GM23338 (cell line): Measurements from ENCODE around the gene PDIA4. TPM values are rescaled to one million over a fixed set of nuclear protein-coding genes. Genes with fewer than 3 reads are reported as not detected.

Source experiments
- ATAC-seq: fragments of 200-7000 bp; cut with Tn5 transposase; 3 replicates; pipeline ENCODE4 v1.9.1; 2020
- DNase-seq: peaks from one replicate; pipeline ENCODE4 v3.0.0-alpha.2; 2015; ENCODE audit warnings: low spot score
- H2AFZ ChIP-seq: fragments of 200-600 bp; sonication (generic); 2 replicates; pipeline ENCODE4 v1.8.0; 2016; ENCODE audit warnings: antibody characterized with exemption, mild to moderate bottlenecking, moderate library complexity
- H3F3A ChIP-seq: fragments of 200-600 bp; sonication (generic); replicated peaks from 2 replicates; pipeline ENCODE4 v1.8.0; 2017; ENCODE audit warnings: antibody characterized with exemption, mixed run types, low read depth
- H3K27ac ChIP-seq: fragments of 200-600 bp; sonication (generic); 2 replicates; pipeline ENCODE4 v1.6.1; 2016; ENCODE audit warnings: low read depth
- H3K27me3 ChIP-seq: fragments of 200-600 bp; sonication (generic); 2 replicates; pipeline ENCODE4 v1.8.0; 2016; ENCODE audit warnings: mild to moderate bottlenecking, mixed run types, moderate library complexity; ENCODE audit not compliant: insufficient read depth
- H3K36me3 ChIP-seq: fragments of 200-600 bp; sonication (generic); 2 replicates; pipeline ENCODE4 v1.8.0; 2016; ENCODE audit warnings: mild to moderate bottlenecking; ENCODE audit not compliant: insufficient read depth
- H3K4me1 ChIP-seq: fragments of 200-600 bp; sonication (generic); 2 replicates; pipeline ENCODE4 v1.8.0; 2016; ENCODE audit warnings: mild to moderate bottlenecking, moderate library complexity; ENCODE audit not compliant: insufficient read depth
- H3K4me2 ChIP-seq: fragments of 200-600 bp; sonication (generic); 2 replicates; pipeline ENCODE4 v1.7.1; 2017; ENCODE audit warnings: mixed run types
- H3K4me3 ChIP-seq: fragments of 200-600 bp; sonication (generic); 2 replicates; pipeline ENCODE4 v1.6.1; 2016; ENCODE audit warnings: mixed run types
- H3K79me2 ChIP-seq: fragments of 200-600 bp; sonication (generic); replicated peaks from 2 replicates; pipeline ENCODE4 v1.8.0; 2017; ENCODE audit warnings: mild to moderate bottlenecking; ENCODE audit not compliant: insufficient read depth
- H3K9me2 ChIP-seq: fragments of 200-600 bp; sonication (generic); 2 replicates; pipeline ENCODE4 v1.8.0; 2017; ENCODE audit not compliant: insufficient read depth
- H4K20me1 ChIP-seq: fragments of 200-600 bp; sonication (generic); replicated peaks from 2 replicates; pipeline ENCODE4 v1.8.0; 2017; ENCODE audit warnings: mild to moderate bottlenecking; ENCODE audit not compliant: insufficient read depth
- H3K27ac Mint-ChIP-seq: 2 replicates; pipeline ENCODE4 v1.8.0; 2020; ENCODE audit warnings: inconsistent platforms, mild to moderate bottlenecking, moderate library complexity, mixed read lengths
- H3K27me3 Mint-ChIP-seq: 3 replicates; pipeline ENCODE4 v1.8.0; 2022; ENCODE audit warnings: low read depth, mild to moderate bottlenecking, moderate library complexity, mixed read lengths, inconsistent platforms; ENCODE audit not compliant: insufficient read depth, poor library complexity
- H3K36me3 Mint-ChIP-seq: 3 replicates; pipeline ENCODE4 v1.8.0; 2021; ENCODE audit warnings: low read depth, mild to moderate bottlenecking, inconsistent platforms, moderate library complexity, mixed read lengths
- H3K4me1 Mint-ChIP-seq: 3 replicates; pipeline ENCODE4 v1.8.0; 2020; ENCODE audit warnings: mild to moderate bottlenecking, inconsistent platforms, mixed read lengths
- H3K4me3 Mint-ChIP-seq: 3 replicates; pipeline ENCODE4 v1.8.0; 2021; ENCODE audit warnings: moderate library complexity, mild to moderate bottlenecking, inconsistent platforms, mixed read lengths
- H3K9me3 Mint-ChIP-seq: 3 replicates; pipeline ENCODE4 v1.8.0; 2020; ENCODE audit warnings: moderate library complexity, mild to moderate bottlenecking, inconsistent platforms, mixed read lengths
- CREB1 ChIP-seq: fragments of 250-450 bp; sonication (Bioruptor Pico); IDR thresholded peaks from 2 replicates; pipeline ENCODE4 v1.5.0; 2020; ENCODE audit warnings: low read depth, mild to moderate bottlenecking, moderate library complexity
- CTCF ChIP-seq, 2 experiments: fragments of 200-600 bp in 1 of 2; sonication (generic) in 1 of 2; conservative IDR thresholded peaks; 2 replicates each; pipeline versions ENCODE4 v1.5.1 to v1.6.1; 2016 to 2017; ENCODE audit warnings: antibody characterized with exemption in 2 of 2, low read depth in 2 of 2, mild to moderate bottlenecking in 2 of 2, moderate library complexity in 1 of 2
- JUNB ChIP-seq: IDR thresholded peaks from one replicate; pipeline ENCODE4 v1.6.1; 2016; ENCODE audit warnings: antibody characterized with exemption; ENCODE audit not compliant: unreplicated experiment
- NANOG ChIP-seq: IDR thresholded peaks from 2 replicates; pipeline ENCODE4 v1.6.1; 2016; ENCODE audit warnings: antibody characterized with exemption, borderline replicate concordance
- ZNF114 ChIP-seq: fragments of 250-450 bp; sonication (Bioruptor Pico); IDR thresholded peaks from 2 replicates; pipeline ENCODE4 v1.5.0; 2020; ENCODE audit warnings: mild to moderate bottlenecking, moderate library complexity
- ZNF331 ChIP-seq: fragments of 250-450 bp; sonication (Bioruptor Pico); IDR thresholded peaks from 2 replicates; pipeline ENCODE4 v1.5.0; 2020; ENCODE audit warnings: low read depth, mild to moderate bottlenecking, moderate library complexity
- polyA plus RNA-seq: library from polyadenylated mRNA; unstranded; fragments of >200 nt; fragmentation: Nextera tagmentation; extraction: Ambion mirVana; gene quantifications from 2 replicates; pipeline ENCODE4 v1.2.1, GENCODE V29; 2016
- total RNA-seq: library from RNA; depleted of rRNA; stranded (reverse); fragments of >200 nt; shearing (Covaris generic); gene quantifications from 2 replicates; pipeline ENCODE4 v1.2.3, GENCODE V29; 2014
- TF ChIP-seq, protein P1 (sequence below): fragments of 250-450 bp; sonication (Bioruptor Pico); IDR thresholded peaks from 2 replicates; pipeline ENCODE4 v1.5.0; 2020; ENCODE audit warnings: mild to moderate bottlenecking, moderate library complexity
- TF ChIP-seq, protein P2 (sequence below): IDR thresholded peaks from 2 replicates; pipeline ENCODE4 v1.6.1; 2016; ENCODE audit warnings: antibody characterized with exemption
- TF ChIP-seq, protein P3 (sequence below): IDR thresholded peaks from one replicate; pipeline ENCODE4 v1.6.1; 2018; ENCODE audit warnings: antibody characterized with exemption; ENCODE audit not compliant: unreplicated experiment

PDIA4 gene
- total and polyA plus RNA-seq, 2 experiments from 2014 or later = 196 to 332 TPM

DNA sequence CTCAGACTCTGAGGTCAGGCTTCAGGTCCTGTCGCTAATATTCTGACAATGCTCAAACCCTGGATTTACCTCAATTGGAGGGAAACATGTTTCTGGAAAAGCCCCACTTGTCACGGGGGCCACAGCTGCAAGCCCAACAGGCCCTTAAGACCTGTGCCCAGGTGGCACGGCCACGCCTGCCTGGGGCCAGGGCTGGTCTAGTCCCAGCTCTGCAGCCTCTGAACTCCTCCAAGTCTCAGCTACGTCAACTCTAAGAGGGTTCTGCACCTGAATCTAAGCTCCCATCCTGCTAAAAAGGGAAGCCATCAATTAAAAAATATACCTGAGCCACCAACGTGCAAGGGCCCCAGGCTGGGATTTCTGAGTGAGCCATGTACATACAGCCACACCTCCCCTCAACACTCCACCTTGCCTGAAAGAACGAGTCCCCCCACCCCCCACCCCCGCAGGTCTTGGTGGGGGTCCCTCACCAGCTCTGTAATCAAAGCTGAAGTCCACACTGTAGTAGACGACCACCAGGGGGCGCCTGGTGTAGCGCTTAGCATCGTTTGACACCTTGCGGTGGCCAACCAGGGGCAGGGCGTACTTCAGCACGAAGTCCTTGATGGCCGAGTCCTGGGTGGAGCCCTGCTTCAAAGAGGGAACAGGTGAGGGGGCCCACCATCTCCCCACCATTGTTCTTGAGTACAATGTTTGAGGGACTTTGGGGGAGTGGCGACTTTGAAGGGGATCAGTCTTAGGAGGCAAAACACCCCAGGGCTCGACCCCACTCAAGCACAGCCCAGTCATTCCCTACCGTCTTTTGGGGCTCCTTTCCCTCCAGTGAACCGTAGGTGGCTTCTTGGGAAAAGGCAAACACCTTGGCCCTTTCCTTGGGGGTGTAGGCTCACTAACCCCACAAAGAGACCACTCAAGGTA, 22.6 kb downstream of the PDIA4 start:
- Mint-ChIP-seq H3K27me3 (peaks cover 14% of the 10 kb centered on the region), H3K9me3 (no peaks in the 10 kb centered on the region; the same call in 2 of the 3 replicates), H3K27ac (no peak overlapping the region), H3K4me3 (no peak overlapping the region), H3K4me1 (peaks cover 4% of the 10 kb centered on the region; the same call in 2 of the 3 replicates), H3K36me3 (peaks cover 85% of the 10 kb centered on the region)
- H3F3A ChIP-seq = peaks cover 27% of the 10 kb centered on the region; the same call in 1 of the 2 replicates
- H2AFZ ChIP-seq = no peak overlapping the region
- no peak overlapping the region for H3K27ac ChIP-seq
- H3K79me2 ChIP-seq = 0 out of 2 replicates have a peak, but pooled peaks cover 3% of the 10 kb centered on the region
- H3K4me3 ChIP-seq = no peak overlapping the region
- TF ChIP-seq NANOG = no peak
- TF ChIP-seq, protein P1, sequence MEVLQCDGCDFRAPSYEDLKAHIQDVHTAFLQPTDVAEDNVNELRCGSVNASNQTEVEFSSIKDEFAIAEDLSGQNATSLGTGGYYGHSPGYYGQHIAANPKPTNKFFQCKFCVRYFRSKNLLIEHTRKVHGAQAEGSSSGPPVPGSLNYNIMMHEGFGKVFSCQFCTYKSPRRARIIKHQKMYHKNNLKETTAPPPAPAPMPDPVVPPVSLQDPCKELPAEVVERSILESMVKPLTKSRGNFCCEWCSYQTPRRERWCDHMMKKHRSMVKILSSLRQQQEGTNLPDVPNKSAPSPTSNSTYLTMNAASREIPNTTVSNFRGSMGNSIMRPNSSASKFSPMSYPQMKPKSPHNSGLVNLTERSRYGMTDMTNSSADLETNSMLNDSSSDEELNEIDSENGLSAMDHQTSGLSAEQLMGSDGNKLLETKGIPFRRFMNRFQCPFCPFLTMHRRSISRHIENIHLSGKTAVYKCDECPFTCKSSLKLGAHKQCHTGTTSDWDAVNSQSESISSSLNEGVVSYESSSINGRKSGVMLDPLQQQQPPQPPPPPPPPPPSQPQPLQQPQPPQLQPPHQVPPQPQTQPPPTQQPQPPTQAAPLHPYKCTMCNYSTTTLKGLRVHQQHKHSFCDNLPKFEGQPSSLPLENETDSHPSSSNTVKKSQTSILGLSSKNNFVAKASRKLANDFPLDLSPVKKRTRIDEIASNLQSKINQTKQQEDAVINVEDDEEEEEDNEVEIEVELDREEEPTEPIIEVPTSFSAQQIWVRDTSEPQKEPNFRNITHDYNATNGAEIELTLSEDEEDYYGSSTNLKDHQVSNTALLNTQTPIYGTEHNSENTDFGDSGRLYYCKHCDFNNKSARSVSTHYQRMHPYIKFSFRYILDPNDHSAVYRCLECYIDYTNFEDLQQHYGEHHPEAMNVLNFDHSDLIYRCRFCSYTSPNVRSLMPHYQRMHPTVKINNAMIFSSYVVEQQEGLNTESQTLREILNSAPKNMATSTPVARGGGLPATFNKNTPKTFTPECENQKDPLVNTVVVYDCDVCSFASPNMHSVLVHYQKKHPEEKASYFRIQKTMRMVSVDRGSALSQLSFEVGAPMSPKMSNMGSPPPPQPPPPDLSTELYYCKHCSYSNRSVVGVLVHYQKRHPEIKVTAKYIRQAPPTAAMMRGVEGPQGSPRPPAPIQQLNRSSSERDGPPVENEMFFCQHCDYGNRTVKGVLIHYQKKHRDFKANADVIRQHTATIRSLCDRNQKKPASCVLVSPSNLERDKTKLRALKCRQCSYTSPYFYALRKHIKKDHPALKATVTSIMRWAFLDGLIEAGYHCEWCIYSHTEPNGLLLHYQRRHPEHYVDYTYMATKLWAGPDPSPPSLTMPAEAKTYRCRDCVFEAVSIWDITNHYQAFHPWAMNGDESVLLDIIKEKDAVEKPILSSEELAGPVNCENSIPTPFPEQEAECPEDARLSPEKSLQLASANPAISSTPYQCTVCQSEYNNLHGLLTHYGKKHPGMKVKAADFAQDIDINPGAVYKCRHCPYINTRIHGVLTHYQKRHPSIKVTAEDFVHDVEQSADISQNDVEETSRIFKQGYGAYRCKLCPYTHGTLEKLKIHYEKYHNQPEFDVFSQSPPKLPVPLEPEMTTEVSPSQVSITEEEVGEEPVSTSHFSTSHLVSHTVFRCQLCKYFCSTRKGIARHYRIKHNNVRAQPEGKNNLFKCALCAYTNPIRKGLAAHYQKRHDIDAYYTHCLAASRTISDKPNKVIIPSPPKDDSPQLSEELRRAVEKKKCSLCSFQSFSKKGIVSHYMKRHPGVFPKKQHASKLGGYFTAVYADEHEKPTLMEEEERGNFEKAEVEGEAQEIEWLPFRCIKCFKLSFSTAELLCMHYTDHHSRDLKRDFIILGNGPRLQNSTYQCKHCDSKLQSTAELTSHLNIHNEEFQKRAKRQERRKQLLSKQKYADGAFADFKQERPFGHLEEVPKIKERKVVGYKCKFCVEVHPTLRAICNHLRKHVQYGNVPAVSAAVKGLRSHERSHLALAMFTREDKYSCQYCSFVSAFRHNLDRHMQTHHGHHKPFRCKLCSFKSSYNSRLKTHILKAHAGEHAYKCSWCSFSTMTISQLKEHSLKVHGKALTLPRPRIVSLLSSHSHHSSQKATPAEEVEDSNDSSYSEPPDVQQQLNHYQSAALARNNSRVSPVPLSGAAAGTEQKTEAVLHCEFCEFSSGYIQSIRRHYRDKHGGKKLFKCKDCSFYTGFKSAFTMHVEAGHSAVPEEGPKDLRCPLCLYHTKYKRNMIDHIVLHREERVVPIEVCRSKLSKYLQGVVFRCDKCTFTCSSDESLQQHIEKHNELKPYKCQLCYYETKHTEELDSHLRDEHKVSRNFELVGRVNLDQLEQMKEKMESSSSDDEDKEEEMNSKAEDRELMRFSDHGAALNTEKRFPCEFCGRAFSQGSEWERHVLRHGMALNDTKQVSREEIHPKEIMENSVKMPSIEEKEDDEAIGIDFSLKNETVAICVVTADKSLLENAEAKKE (CRISPR knock-in tag) = peak; percentile 40; the same call in 1 of the 2 replicates
- TF ChIP-seq ZNF331 (CRISPR knock-in tag) = no peak
- peak; percentile 94 to 97 for TF ChIP-seq CTCF (conservative IDR thresholded peaks at IDR 0.05; ENCODE audit: low read depth in 2 of 2)
- TF ChIP-seq, protein P2, sequence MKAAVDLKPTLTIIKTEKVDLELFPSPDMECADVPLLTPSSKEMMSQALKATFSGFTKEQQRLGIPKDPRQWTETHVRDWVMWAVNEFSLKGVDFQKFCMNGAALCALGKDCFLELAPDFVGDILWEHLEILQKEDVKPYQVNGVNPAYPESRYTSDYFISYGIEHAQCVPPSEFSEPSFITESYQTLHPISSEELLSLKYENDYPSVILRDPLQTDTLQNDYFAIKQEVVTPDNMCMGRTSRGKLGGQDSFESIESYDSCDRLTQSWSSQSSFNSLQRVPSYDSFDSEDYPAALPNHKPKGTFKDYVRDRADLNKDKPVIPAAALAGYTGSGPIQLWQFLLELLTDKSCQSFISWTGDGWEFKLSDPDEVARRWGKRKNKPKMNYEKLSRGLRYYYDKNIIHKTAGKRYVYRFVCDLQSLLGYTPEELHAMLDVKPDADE = no peak
- TF ChIP-seq ZNF114 (CRISPR knock-in tag) = no peak
- TF ChIP-seq CREB1 (CRISPR knock-in tag) = peak; percentile 42; the same call in 1 of the 2 replicates
- TF ChIP-seq, protein P3, sequence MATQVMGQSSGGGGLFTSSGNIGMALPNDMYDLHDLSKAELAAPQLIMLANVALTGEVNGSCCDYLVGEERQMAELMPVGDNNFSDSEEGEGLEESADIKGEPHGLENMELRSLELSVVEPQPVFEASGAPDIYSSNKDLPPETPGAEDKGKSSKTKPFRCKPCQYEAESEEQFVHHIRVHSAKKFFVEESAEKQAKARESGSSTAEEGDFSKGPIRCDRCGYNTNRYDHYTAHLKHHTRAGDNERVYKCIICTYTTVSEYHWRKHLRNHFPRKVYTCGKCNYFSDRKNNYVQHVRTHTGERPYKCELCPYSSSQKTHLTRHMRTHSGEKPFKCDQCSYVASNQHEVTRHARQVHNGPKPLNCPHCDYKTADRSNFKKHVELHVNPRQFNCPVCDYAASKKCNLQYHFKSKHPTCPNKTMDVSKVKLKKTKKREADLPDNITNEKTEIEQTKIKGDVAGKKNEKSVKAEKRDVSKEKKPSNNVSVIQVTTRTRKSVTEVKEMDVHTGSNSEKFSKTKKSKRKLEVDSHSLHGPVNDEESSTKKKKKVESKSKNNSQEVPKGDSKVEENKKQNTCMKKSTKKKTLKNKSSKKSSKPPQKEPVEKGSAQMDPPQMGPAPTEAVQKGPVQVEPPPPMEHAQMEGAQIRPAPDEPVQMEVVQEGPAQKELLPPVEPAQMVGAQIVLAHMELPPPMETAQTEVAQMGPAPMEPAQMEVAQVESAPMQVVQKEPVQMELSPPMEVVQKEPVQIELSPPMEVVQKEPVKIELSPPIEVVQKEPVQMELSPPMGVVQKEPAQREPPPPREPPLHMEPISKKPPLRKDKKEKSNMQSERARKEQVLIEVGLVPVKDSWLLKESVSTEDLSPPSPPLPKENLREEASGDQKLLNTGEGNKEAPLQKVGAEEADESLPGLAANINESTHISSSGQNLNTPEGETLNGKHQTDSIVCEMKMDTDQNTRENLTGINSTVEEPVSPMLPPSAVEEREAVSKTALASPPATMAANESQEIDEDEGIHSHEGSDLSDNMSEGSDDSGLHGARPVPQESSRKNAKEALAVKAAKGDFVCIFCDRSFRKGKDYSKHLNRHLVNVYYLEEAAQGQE = no peak
- TF ChIP-seq JUNB = no peak
- no peaks in the 10 kb centered on the region for H3K27me3 ChIP-seq
- no peak overlapping the region for H3K4me2 ChIP-seq
- peak; percentile 95 for DNase-seq
- H4K20me1 ChIP-seq = peaks cover 9% of the 10 kb centered on the region; the same call in 1 of the 2 replicates
- H3K36me3 ChIP-seq = peaks cover 54% of the 10 kb centered on the region
- H3K9me2 ChIP-seq = no peaks in the 10 kb centered on the region
- peak; percentile 93 for ATAC-seq
- no peaks in the 10 kb centered on the region for H3K4me1 ChIP-seq
